Measurements from ENCODE around the gene PERCC1. TPM values are rescaled to one million over a fixed set of nuclear protein-coding genes. Genes with fewer than 3 reads are reported as not detected.

Gene PERCC1
- total RNA-seq, 1 donor from 2014 or later, result not detected

DNA sequence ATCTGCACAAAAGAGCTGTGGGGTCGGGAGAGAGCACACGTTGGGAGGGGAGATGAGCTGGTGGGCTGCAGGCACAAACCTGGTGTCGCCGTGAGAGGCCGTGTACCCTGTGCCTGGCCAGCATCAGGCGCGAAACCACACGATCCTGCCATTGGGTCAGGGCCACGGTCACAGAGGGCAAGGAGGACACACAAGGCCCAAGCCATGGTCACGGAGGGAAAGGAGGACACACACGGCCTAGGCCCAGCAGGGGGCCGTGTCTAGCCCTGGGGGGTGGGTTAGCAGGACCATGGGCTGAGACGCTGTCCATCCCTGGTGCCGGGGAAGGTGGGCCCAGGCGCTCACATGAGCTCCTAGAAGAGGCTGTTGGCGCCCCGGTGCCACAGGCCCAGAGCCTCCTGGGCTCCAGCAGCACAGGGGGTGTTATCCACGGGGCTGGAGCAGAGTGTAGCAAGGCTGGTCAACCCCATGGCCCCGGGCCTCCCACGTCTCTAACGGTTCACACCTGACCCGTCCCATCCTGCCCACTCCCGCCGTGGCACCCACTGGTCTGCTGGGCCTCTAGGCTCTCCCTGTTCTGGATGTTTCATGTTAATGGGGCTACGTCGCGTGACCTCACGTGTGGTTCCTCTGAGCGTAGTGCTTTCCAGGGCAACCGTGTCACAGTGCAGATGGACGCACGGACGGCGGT is 21.0 kb downstream of the PERCC1 start:
- intact Hi-C loops (cut with micrococcal nuclease), result no loop called here
- Mint-ChIP-seq H3K4me3 (ENCODE audit: low read depth) (no peak overlapping the region), H3K27me3 (ENCODE audit: low read depth) (no peaks in the 10 kb centered on the region), H3K4me1 (ENCODE audit: low read depth) (no peaks in the 10 kb centered on the region), H3K36me3 (ENCODE audit: low read depth) (peaks cover 6% of the 10 kb centered on the region), H3K27ac (no peak overlapping the region), H3K9me3 (no peaks in the 10 kb centered on the region)
- no peak for DNase-seq (ENCODE audit: low spot score)

DNA sequence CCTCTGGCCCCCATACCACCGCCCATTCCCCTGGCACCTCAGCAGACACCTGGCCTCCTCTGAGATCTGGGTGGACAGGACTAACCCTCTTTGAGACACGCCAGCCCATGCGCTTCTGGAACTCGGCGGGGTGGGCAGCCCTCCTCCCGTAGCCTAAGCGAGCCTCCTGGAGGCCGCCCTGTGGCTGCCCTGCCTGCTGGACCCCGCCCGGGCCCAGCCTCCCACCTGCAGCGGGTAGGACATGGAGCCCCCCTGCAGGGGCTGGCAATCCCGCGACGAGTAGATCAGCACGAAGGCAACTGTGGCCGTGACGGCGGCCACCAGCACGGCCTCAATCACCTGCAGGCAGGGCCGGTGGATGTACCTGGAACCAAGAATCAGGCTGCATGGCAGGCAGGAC is 21.7 kb downstream of the PERCC1 start:
- no peaks in the 10 kb centered on the region for H3K9me3 Mint-ChIP-seq
- intact Hi-C loops (cut with micrococcal nuclease), result no loop called here
- peaks cover 6% of the 10 kb centered on the region for H3K36me3 Mint-ChIP-seq (ENCODE audit: low read depth)
- DNase-seq (ENCODE audit: low spot score), result no peak
- no peak overlapping the region for H3K4me3 Mint-ChIP-seq (ENCODE audit: low read depth)
- H3K27me3 Mint-ChIP-seq (ENCODE audit: low read depth), result no peaks in the 10 kb centered on the region
- no peak overlapping the region for H3K27ac Mint-ChIP-seq
- H3K4me1 Mint-ChIP-seq (ENCODE audit: low read depth), result no peaks in the 10 kb centered on the region

DNA sequence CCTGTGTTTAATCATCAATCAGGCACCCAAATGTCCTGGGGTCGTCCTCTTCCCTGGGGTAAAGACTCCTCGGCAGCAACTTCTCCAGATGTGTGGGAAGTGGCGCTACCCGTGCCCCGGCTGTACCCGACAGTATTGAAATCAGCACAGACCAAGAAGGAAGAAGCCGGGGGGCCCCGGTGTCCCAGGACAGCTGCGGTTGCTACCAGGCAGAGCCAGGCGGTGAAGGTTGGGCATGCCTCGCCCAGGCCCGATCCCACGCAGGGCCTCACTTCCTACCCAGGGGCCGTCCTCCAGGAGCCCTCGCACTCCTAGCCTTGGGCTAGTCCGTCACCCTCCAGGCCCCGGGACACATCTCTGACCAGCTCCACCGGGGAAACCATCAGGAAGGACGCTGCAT is 22.4 kb downstream of the PERCC1 start:
- Mint-ChIP-seq H3K4me3 (ENCODE audit: low read depth) (no peak overlapping the region), H3K27ac (no peak overlapping the region), H3K27me3 (ENCODE audit: low read depth) (no peaks in the 10 kb centered on the region), H3K36me3 (ENCODE audit: low read depth) (peaks cover 6% of the 10 kb centered on the region), H3K4me1 (ENCODE audit: low read depth) (no peaks in the 10 kb centered on the region), H3K9me3 (no peaks in the 10 kb centered on the region)
- DNase-seq (ENCODE audit: low spot score), result no peak
- intact Hi-C loops (cut with micrococcal nuclease), result no loop called here

DNA sequence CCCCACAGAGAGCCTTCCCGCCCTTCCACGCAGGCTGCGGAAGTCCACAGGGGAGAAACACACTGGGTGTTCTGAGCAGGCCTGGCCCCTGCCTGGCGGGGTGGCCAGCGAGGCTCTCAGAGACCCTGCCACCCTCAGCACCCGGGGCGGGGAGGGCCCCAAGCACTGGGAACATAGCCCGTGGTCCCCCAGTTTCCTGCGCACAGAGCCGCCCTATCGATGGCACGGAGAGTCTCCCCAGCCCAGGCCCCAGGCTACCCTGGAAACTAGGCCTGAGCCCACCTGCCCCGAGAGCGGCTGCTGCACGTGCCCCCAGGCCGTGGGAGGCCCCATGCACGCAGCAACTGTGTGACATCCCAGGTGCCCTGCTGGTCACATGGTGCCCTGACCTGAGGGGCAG is 23.7 kb downstream of the PERCC1 start:
- DNase-seq (ENCODE audit: low spot score), result no peak
- intact Hi-C loops (cut with micrococcal nuclease), result no loop called here

DNA sequence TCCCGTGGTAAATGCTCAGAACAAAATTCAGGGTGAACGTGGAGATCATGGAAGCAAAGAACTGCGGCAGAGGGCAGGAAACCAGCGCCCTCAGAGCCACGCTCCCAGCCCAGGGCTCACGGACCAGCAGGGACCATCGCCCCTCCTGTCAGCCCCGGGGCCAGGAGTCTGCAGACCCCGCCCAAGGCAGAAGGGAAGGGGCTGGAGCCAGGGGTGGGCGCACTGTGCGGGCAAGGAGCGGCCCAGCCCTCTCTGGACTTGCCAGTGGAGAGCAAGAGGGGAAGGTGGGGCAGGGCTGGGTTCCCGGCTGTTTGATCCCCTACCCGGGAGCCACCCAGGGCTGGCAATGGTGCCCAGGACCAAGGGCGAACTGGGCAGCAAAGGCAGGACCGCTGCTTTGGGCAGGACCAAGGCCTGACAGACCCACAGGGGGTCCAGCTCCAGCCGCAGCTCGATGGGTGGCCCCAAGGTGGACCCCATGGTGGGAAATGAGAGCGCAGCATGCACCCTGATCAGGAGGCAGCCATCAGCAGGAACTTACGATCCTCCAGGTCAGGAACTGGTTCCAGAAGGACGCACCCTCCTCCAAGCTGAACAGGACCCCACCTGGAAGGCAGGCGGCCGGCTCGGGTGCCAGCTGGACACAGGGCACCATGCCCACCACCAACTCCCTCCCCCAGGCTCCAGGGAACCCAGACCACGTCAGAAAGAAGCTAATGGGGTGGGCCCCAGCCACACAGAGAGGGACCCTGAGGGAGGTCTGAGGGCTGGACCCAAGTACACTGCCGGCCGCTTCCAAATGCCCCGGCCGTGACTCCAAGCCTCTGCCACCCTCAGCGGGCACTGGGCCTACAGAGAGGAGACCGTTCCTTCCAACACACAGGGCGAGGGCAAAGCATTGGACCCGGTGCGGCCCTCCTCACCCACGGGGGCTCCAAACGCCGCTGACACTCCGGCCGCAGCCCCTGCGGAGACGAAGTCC is 24.6 kb downstream of the PERCC1 start:
- no peak for DNase-seq (ENCODE audit: low spot score)
- Mint-ChIP-seq H3K27me3 (ENCODE audit: low read depth) (no peaks in the 10 kb centered on the region), H3K9me3 (no peaks in the 10 kb centered on the region), H3K4me1 (ENCODE audit: low read depth) (peaks cover 3% of the 10 kb centered on the region), H3K36me3 (ENCODE audit: low read depth) (peaks cover 6% of the 10 kb centered on the region), H3K4me3 (ENCODE audit: low read depth) (no peak overlapping the region), H3K27ac (no peak overlapping the region)
- intact Hi-C loops (cut with micrococcal nuclease), result no loop called here

More for the DNA sequence above, 23.7 kb downstream of the PERCC1 start:
- Mint-ChIP-seq H3K4me3 (ENCODE audit: low read depth) (no peak overlapping the region), H3K36me3 (ENCODE audit: low read depth) (peaks cover 6% of the 10 kb centered on the region), H3K27me3 (ENCODE audit: low read depth) (no peaks in the 10 kb centered on the region), H3K27ac (no peak overlapping the region), H3K9me3 (no peaks in the 10 kb centered on the region), H3K4me1 (ENCODE audit: low read depth) (peaks cover 3% of the 10 kb centered on the region)

DNA sequence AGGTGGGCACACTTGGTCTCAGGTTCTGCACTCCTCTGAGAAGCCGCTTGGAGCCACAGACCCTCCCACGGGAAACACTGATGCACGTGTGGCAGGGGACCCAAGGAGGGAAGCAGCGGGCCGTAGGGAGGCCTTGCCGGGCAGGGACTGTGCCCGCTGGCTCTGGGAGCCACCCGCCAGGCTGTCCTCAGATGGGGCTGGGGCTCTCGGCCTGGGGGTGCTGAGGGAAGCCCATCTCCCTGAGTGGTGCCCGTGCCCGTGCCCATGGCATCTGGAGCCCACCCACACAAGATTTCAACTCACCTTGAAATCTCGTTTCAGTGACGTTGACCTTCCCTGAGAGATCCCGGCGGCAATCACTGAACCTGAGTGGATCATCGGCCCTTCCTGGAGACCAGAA is 26.1 kb downstream of the PERCC1 start:
- H3K9me3 Mint-ChIP-seq, result no peaks in the 10 kb centered on the region
- H3K27me3 Mint-ChIP-seq (ENCODE audit: low read depth), result no peaks in the 10 kb centered on the region
- H3K27ac Mint-ChIP-seq, result no peak overlapping the region
- intact Hi-C loops (cut with micrococcal nuclease), result no loop called here
- peaks cover 2% of the 10 kb centered on the region for H3K36me3 Mint-ChIP-seq (ENCODE audit: low read depth)
- H3K4me3 Mint-ChIP-seq (ENCODE audit: low read depth), result no peak overlapping the region
- peaks cover 3% of the 10 kb centered on the region for H3K4me1 Mint-ChIP-seq (ENCODE audit: low read depth)
- DNase-seq (ENCODE audit: low spot score), result no peak

DNA sequence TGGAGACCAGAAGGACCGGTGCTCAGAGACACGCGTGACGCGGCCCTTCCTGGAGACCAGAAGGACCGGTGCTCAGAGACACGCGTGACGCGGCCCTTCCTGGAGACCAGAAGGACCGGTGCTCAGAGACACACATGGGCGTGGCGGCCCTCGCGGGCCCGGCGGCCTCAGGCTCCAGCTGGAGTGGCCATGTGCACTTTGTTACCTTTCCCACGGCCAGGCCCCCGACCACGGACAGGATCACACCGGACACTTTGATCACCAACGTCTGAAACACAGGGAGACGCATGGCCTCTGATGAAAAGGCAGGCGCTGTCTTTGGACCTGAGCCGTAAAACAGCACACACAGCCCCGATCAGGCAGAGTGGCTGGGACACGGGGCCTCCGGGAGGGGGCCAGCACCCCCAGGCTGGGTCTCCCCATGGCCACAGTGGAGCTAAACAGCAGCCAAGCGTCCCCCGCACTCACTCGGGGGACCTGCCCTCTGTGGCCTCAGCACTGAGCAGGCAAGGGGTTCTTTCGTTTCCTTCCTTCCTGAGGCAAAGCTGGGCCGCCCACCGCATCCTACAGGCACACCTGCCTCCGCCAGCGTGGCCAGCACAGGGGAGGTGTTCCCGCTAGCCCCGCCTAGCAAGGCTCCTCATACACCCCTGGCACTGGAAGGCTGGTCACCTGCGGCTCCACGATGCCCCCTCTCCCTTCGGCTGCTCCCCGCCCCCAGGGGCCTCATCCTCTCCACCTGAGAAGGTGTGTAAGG is 26.8 kb downstream of the PERCC1 start:
- Mint-ChIP-seq H3K27ac (no peak overlapping the region), H3K4me3 (ENCODE audit: low read depth) (no peak overlapping the region), H3K27me3 (ENCODE audit: low read depth) (no peaks in the 10 kb centered on the region), H3K9me3 (no peaks in the 10 kb centered on the region), H3K36me3 (ENCODE audit: low read depth) (no peaks in the 10 kb centered on the region), H3K4me1 (ENCODE audit: low read depth) (peaks cover 3% of the 10 kb centered on the region)
- intact Hi-C loops (cut with micrococcal nuclease), result no loop called here
- DNase-seq (ENCODE audit: low spot score), result no peak

DNA sequence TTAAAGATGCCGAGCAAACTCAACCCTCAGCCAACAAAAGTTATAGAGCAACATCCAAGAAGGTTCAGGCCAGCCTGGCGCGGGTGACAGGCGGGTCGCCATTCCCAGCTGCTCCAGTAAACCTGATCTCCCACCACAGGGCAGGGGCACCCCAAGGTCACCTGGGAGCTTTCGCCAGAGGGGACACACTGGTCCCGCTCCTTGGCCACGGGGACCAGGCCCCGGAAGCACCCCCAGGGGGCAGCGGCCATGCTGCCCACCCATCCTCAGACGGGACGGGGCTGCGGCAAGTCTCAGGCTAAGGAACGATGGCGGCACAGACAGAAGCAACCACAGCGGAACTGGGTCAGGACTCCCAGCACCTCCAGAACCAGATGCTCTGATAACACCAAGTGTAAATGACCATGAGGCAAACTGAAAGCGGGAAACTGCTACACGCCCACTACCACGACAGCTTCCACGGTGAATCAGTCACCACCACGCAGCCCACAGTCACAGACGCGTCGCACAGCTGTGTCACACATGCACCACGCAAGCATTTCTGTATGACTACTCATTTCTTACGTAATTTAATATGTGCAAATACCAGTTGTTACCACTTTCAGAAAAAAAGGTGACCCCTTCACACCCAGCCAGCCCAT is 27.6 kb downstream of the PERCC1 start:
- DNase-seq (ENCODE audit: low spot score), result no peak
- Mint-ChIP-seq H3K4me1 (ENCODE audit: low read depth) (peaks cover 3% of the 10 kb centered on the region), H3K4me3 (ENCODE audit: low read depth) (no peak overlapping the region), H3K27me3 (ENCODE audit: low read depth) (no peaks in the 10 kb centered on the region), H3K9me3 (no peaks in the 10 kb centered on the region), H3K27ac (no peak overlapping the region), H3K36me3 (ENCODE audit: low read depth) (no peaks in the 10 kb centered on the region)
- intact Hi-C loops (cut with micrococcal nuclease), result no loop called here

DNA sequence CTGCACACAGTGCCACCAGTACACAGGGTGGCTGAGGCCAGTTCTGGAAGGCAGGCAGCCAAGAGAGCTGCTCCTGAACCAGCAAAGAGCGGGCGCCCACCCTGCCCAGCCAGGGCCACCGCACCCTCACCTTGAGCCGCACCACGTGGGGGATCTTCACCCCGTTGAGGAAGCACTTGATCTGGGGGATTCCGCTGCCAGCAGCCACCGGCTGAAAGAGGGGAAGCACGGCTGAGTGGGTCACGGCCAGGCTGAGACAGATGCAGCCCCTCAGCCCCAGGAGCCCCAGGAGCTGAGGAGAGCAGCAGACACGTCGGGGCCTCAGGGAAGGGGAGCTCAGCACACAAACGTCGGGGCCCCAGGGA is 28.1 kb downstream of the PERCC1 start:
- no peak overlapping the region for H3K4me3 Mint-ChIP-seq (ENCODE audit: low read depth)
- no peak for DNase-seq (ENCODE audit: low spot score)
- no peaks in the 10 kb centered on the region for H3K36me3 Mint-ChIP-seq (ENCODE audit: low read depth)
- H3K27ac Mint-ChIP-seq, result no peak overlapping the region
- intact Hi-C loops (cut with micrococcal nuclease), result no loop called here
- H3K27me3 Mint-ChIP-seq (ENCODE audit: low read depth), result no peaks in the 10 kb centered on the region
- peaks cover 3% of the 10 kb centered on the region for H3K4me1 Mint-ChIP-seq (ENCODE audit: low read depth)
- H3K9me3 Mint-ChIP-seq, result no peaks in the 10 kb centered on the region

DNA sequence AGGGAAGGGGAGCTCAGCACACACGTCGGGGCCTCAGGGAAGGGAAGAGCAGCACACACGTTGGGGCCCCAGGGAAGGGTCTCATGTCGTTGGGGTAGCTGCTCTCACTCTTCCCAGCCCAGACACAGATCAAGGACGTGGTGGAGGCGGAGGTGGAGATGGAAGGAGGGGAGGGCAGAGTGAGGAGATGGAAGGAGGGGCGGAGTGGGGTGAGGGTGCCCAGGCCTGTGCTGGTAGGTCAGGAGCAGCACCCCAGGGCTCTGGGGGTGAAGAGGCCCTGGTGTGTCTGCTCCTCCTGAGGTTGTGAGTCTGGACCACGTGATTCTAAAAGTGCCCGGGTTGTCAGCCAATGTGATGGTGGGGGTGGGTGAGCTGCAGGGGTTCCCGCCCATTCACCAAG is 29.1 kb downstream of the PERCC1 start:
- Mint-ChIP-seq H3K27ac (no peak overlapping the region), H3K36me3 (ENCODE audit: low read depth) (peaks cover 3% of the 10 kb centered on the region), H3K9me3 (no peaks in the 10 kb centered on the region)

DNA sequence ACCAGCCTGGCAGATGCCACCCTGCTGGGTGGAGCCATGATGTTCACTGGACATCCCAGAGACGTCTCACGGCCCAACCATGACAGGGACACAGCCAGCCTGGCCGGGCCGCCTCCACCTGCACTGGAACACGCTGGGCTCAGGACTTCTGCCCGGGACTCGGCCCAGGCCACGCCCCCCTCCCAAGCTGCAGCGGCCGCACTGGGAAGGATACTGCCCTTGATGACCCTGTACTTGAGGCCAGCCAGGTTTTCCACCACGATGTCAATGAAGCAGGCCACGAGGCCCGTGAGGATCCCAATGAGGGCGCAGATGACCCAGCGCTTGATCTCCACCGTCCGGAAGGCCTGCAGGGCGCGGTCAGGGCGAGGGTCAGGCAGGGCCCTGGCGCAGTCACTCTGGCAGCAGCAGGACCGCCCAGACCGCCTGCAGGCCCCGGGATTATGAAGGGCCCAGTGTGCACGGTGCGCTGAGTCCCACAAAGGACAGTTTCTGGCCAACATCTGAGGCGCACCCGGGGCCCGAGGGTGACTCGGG is 29.8 kb downstream of the PERCC1 start:
- H3K4me3 Mint-ChIP-seq (ENCODE audit: low read depth), result no peak overlapping the region
- H3K27me3 Mint-ChIP-seq (ENCODE audit: low read depth), result no peaks in the 10 kb centered on the region
- intact Hi-C loops (cut with micrococcal nuclease), result no loop called here
- peaks cover 3% of the 10 kb centered on the region for H3K4me1 Mint-ChIP-seq (ENCODE audit: low read depth)
- no peak for DNase-seq (ENCODE audit: low spot score)
- H3K9me3 Mint-ChIP-seq, result no peaks in the 10 kb centered on the region
- H3K27ac Mint-ChIP-seq, result no peak overlapping the region
- peaks cover 3% of the 10 kb centered on the region for H3K36me3 Mint-ChIP-seq (ENCODE audit: low read depth)

More for the DNA sequence above, 29.1 kb downstream of the PERCC1 start:
- DNase-seq (ENCODE audit: low spot score), result no peak
- intact Hi-C loops (cut with micrococcal nuclease), result no loop called here
- Mint-ChIP-seq H3K4me1 (ENCODE audit: low read depth) (peaks cover 3% of the 10 kb centered on the region), H3K27me3 (ENCODE audit: low read depth) (no peaks in the 10 kb centered on the region), H3K4me3 (ENCODE audit: low read depth) (no peak overlapping the region)

DNA sequence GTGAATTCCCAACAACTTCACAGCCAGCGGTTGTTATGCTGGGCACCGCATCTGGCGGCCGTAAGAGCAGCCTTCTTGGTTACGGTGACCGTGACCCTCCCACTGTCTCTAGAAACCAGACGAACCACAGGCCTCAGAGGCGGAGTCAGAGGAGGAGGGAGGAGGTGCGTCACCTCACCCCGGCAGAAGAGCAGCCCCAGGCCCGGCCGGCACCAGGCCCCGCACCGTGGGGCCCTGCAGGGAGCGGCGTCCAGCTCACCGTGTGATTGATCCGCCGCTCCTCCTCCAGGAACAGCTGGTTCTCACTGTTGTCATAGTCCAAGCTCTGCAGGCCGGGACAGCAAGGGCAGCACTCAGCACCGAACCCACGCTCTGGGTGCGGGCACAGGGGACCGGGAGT is 30.3 kb downstream of the PERCC1 start:
- H3K4me1 Mint-ChIP-seq (ENCODE audit: low read depth), result peaks cover 3% of the 10 kb centered on the region
- no peak overlapping the region for H3K27ac Mint-ChIP-seq
- no peak overlapping the region for H3K4me3 Mint-ChIP-seq (ENCODE audit: low read depth)
- no peaks in the 10 kb centered on the region for H3K27me3 Mint-ChIP-seq (ENCODE audit: low read depth)
- H3K9me3 Mint-ChIP-seq, result no peaks in the 10 kb centered on the region
- DNase-seq (ENCODE audit: low spot score), result no peak
- peaks cover 3% of the 10 kb centered on the region for H3K36me3 Mint-ChIP-seq (ENCODE audit: low read depth)
- intact Hi-C loops (cut with micrococcal nuclease), result no loop called here
